Gastrocnemius medialis (tissue), 4 donors: ENCODE results near the gene SHROOM4. TPM values are rescaled to one million over a fixed set of nuclear protein-coding genes. Genes with fewer than 3 reads are reported as not detected.

Experiments
- ATAC-seq, 2 donors: fragments of 150-250 bp; one replicate each; pipeline ENCODE4 v1.9.1; 2016
- DNase-seq, 2 donors: peaks; one replicate each; pipeline ENCODE4 v3.0.0-alpha.2; 2019
- H3K27ac ChIP-seq, 4 donors: fragments of 200-600 bp; sonication (generic); 1 replicate in 1 of 4; 2 replicates in 3 of 4; pipeline ENCODE4 v1.5.1; 2016 to 2018; ENCODE audit warnings: mild to moderate bottlenecking in 2 of 4, moderate library complexity in 1 of 4
- H3K27me3 ChIP-seq, 3 donors: fragments of 200-600 bp; sonication (generic) in 2 of 3; 1 replicate in 1 of 3; 2 replicates in 2 of 3; pipeline versions ENCODE4 v1.5.1 to v1.6.0; 2016 to 2019; ENCODE audit warnings: mild to moderate bottlenecking in 1 of 3, moderate library complexity in 1 of 3
- H3K36me3 ChIP-seq, 2 donors: fragments of 200-600 bp; sonication (generic) in 1 of 2; one replicate each; pipeline ENCODE4 v1.5.1; 2017 to 2018
- H3K4me1 ChIP-seq, 2 donors: fragments of 200-600 bp; sonication (generic) in 1 of 2; one replicate each; pipeline ENCODE4 v1.5.1; 2016 to 2017; ENCODE audit warnings: mild to moderate bottlenecking in 2 of 2
- H3K4me3 ChIP-seq, 4 donors: fragments of 200-600 bp; sonication (generic) in 3 of 4; 1 replicate in 1 of 4; 2 replicates in 3 of 4; pipeline ENCODE4 v1.5.1; 2016 to 2019; ENCODE audit warnings: mild to moderate bottlenecking in 2 of 4
- H3K9me3 ChIP-seq, 3 donors: fragments of 200-600 bp; sonication (generic) in 2 of 3; 1 replicate in 1 of 3; 2 replicates in 2 of 3; pipeline ENCODE4 v1.5.1; 2016 to 2019
- POLR2A ChIP-seq, 2 donors: fragments of 450-650 bp; IDR thresholded peaks; one replicate each; pipeline ENCODE4 v1.6.1; 2017; ENCODE audit warnings: antibody characterized with exemption in 2 of 2, mild to moderate bottlenecking in 2 of 2, moderate library complexity in 2 of 2
- in situ Hi-C, 4 donors: fragments of 200-750 bp; cut with MboI; loops; one replicate each; pipeline versions ENCODE4 v1.15.0 to v1.8.0; 2017; ENCODE audit warnings: low sequenced_read_pairs in 4 of 4
- intact Hi-C: fragments of 100-400 bp; cut with DNase I; formaldehyde crosslinking; loops from one replicate; pipeline ENCODE4 v1.15.1; 2023; ENCODE audit warnings: low total_unique reads
- total RNA-seq, 4 donors: library from RNA; depleted of rRNA; stranded (reverse); fragments of >200 nt; gene quantifications; one replicate each; pipeline versions ENCODE4 v1.1.0 to v1.2.3, GENCODE V29; 2016
- TF ChIP-seq, protein P1 (sequence below), 5 experiments: fragments of 450-650 bp in 3 of 5; fragments of 200-600 bp in 2 of 5; sonication (generic) in 2 of 5; IDR thresholded peaks in 4 of 5; conservative IDR thresholded peaks in 1 of 5; 1 replicate in 4 of 5; 2 replicates in 1 of 5; pipeline ENCODE4 v1.5.1; 2016 to 2019; ENCODE audit warnings: antibody characterized with exemption in 5 of 5, mild to moderate bottlenecking in 3 of 5, moderate library complexity in 3 of 5

SHROOM4 gene
- total RNA-seq, 4 donors from 2014 or later = 3.8 to 6.1 (median 4.5) TPM

DNA sequence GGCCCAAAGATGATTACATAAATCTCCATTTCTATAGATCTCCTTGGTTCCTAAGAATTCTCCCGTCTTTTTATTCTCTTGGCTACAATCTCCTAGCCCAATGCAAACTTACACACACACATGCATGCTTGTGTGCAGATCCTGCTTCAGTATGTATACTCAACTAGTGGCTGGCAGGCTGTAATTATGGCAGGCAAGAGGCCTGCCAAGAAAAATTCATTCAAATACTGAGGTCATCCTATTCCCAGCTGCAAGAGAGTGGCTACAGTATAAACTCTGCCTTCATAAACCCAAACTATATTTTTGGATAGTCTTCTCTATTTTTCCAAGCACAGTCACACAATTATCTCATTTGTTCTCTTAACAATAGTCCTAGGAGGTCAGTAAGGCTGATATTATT, 95.2 kb downstream of the SHROOM4 start:
- intact Hi-C loops (no loop called here), in situ Hi-C loops (loop anchor here in 1 of 4 donors (10.0 kb wide), 1 partner anchor 56 kb away; no protein-coding TSS in a partner anchor)
- H3K4me1 ChIP-seq = no peaks in the 10 kb centered on the region
- H3K27me3 ChIP-seq = no peaks in the 10 kb centered on the region
- ATAC-seq = no peak
- H3K9me3 ChIP-seq = no peaks in the 10 kb centered on the region
- no peak for TF ChIP-seq POLR2A (IDR thresholded peaks at IDR 0.05)
- TF ChIP-seq, protein P1, sequence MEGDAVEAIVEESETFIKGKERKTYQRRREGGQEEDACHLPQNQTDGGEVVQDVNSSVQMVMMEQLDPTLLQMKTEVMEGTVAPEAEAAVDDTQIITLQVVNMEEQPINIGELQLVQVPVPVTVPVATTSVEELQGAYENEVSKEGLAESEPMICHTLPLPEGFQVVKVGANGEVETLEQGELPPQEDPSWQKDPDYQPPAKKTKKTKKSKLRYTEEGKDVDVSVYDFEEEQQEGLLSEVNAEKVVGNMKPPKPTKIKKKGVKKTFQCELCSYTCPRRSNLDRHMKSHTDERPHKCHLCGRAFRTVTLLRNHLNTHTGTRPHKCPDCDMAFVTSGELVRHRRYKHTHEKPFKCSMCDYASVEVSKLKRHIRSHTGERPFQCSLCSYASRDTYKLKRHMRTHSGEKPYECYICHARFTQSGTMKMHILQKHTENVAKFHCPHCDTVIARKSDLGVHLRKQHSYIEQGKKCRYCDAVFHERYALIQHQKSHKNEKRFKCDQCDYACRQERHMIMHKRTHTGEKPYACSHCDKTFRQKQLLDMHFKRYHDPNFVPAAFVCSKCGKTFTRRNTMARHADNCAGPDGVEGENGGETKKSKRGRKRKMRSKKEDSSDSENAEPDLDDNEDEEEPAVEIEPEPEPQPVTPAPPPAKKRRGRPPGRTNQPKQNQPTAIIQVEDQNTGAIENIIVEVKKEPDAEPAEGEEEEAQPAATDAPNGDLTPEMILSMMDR (IDR thresholded peaks at IDR 0.05 in 4 of 5, conservative IDR thresholded peaks at IDR 0.05 in 1 of 5) = no peak
- H3K27ac ChIP-seq = no peak overlapping the region
- DNase-seq = no peak
- H3K4me3 ChIP-seq = no peak overlapping the region
- H3K36me3 ChIP-seq = no peaks in the 10 kb centered on the region

DNA sequence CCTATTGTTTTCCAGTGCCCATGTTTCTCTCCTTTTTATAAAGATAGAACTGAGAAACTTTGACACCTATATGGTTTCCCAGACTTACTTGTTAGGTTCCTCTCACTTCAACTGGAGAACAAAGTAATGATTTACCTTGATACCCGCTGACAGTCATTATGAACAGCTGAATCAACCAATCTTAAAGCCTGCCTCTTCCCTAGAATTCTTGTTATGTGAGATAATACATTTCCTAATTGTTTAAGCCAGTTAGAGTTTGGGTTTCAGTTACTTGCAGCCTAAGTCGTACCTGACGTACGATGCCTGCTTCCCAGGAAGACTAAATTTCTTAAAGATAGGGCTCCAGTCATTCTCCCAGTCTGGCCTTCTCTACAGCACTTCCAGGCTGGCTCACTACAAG, 97.3 kb downstream of the SHROOM4 start:
- no peak overlapping the region for H3K4me3 ChIP-seq
- H3K27ac ChIP-seq = no peak overlapping the region
- intact Hi-C loops (no loop called here), in situ Hi-C loops (loop anchor here in 1 of 4 donors (10.0 kb wide), 1 partner anchor 58 kb away; no protein-coding TSS in a partner anchor)
- DNase-seq (no peak), ATAC-seq (no peak)
- H3K9me3 ChIP-seq = no peaks in the 10 kb centered on the region
- TF ChIP-seq, protein P1 (IDR thresholded peaks at IDR 0.05 in 4 of 5, conservative IDR thresholded peaks at IDR 0.05 in 1 of 5) = no peak
- no peak for TF ChIP-seq POLR2A (IDR thresholded peaks at IDR 0.05)
- H3K4me1 ChIP-seq = no peaks in the 10 kb centered on the region
- no peaks in the 10 kb centered on the region for H3K36me3 ChIP-seq
- H3K27me3 ChIP-seq = no peaks in the 10 kb centered on the region

DNA sequence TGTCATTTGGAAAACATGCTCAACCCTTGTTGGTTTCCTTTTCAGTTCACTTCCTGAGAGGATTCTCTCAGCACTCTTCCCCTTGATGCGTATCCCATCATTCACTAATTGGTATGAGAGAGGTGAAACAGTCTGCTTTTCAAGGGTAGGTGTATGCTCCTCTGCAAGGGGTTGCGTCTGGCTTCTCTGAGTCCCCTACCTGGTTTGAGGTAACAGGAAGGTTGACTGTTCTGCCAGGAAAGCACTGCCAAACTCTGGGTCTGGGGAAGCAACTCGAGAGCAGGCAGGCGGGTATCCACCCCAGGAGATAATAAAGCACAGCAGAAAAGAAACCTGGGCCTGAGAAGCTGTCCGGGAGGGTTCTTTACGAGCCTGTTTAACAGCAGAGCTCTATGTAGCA, 101.2 kb downstream of the SHROOM4 start:
- Histone ChIP-seq H3K4me1 (no peaks in the 10 kb centered on the region), H3K27ac (no peak overlapping the region), H3K4me3 (no peak overlapping the region), H3K36me3 (no peaks in the 10 kb centered on the region), H3K27me3 (peaks cover 0 to 6% (median 0%) of the 10 kb centered on the region in 3 donors), H3K9me3 (no peaks in the 10 kb centered on the region)
- no peak for DNase-seq
- ATAC-seq = no peak
- in situ Hi-C loops (loop anchor here in 1 of 4 donors (10.0 kb wide), 1 partner anchor 62 kb away; no protein-coding TSS in a partner anchor), intact Hi-C loops (no loop called here)
- no peak for TF ChIP-seq POLR2A (IDR thresholded peaks at IDR 0.05)
- TF ChIP-seq, protein P1 (IDR thresholded peaks at IDR 0.05 in 4 of 5, conservative IDR thresholded peaks at IDR 0.05 in 1 of 5) = no peak

DNA sequence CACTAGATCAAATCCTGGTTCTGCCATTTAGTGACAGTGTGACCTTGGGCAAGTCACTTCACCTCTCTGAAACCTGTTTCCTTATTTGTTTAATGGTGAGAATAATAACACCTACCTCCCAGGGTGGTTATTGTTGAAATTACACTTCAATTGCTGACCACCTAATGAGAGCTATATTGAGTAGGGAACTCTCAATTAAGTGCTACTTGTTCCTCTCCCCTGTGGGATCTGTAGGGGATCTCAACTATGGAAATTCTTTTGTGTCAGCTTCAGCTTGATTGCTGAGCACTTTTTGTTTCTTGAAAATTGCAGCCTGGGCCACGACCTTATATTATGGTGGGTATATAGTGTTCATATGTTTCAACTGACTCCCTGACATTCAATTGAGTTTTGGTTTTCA, 102.1 kb downstream of the SHROOM4 start:
- no peak overlapping the region for H3K27ac ChIP-seq
- in situ Hi-C loops (loop anchor here in 1 of 4 donors (10.0 kb wide), 1 partner anchor 63 kb away; no protein-coding TSS in a partner anchor), intact Hi-C loops (no loop called here)
- no peak overlapping the region for H3K4me3 ChIP-seq
- peaks cover 0 to 6% (median 0%) of the 10 kb centered on the region in 3 donors for H3K27me3 ChIP-seq
- no peaks in the 10 kb centered on the region for H3K9me3 ChIP-seq
- H3K36me3 ChIP-seq = no peaks in the 10 kb centered on the region
- H3K4me1 ChIP-seq = no peaks in the 10 kb centered on the region
- ATAC-seq = no peak
- no peak for DNase-seq
- TF ChIP-seq, protein P1 (IDR thresholded peaks at IDR 0.05 in 4 of 5, conservative IDR thresholded peaks at IDR 0.05 in 1 of 5) = no peak
- no peak for TF ChIP-seq POLR2A (IDR thresholded peaks at IDR 0.05)
